Spleen (tissue), 11 donors: ENCODE results near the gene PRPH. TPM values are rescaled to one million over a fixed set of nuclear protein-coding genes. Genes with fewer than 3 reads are reported as not detected.

Experiments
- DNase-seq: peaks from one replicate; pipeline ENCODE4 v3.0.0-alpha.2; 2020
- H3K27ac ChIP-seq, 8 donors: fragments of 200-600 bp; sonication (generic) in 7 of 8; 1 replicate in 4 of 8; 2 replicates in 4 of 8; pipeline versions ENCODE4 v1.5.0 to v1.8.0; 2016 to 2021; ENCODE audit warnings: inconsistent platforms in 4 of 8, mild to moderate bottlenecking in 4 of 8, moderate library complexity in 1 of 8
- H3K27me3 ChIP-seq, 7 donors: fragments of 200-600 bp; sonication (generic) in 6 of 7; replicated peaks in 1 of 7; 1 replicate in 4 of 7; 2 replicates in 3 of 7; pipeline versions ENCODE4 v1.5.0 to v1.8.0; 2016 to 2021; ENCODE audit warnings: inconsistent platforms in 3 of 7, mild to moderate bottlenecking in 1 of 7
- H3K36me3 ChIP-seq, 6 donors: fragments of 200-600 bp; sonication (generic) in 5 of 6; 1 replicate in 4 of 6; 2 replicates in 2 of 6; pipeline versions ENCODE4 v1.5.0 to v1.8.0; 2016 to 2021; ENCODE audit warnings: inconsistent platforms in 2 of 6
- H3K4me1 ChIP-seq, 6 donors: fragments of 200-600 bp; sonication (generic) in 5 of 6; 1 replicate in 3 of 6; 2 replicates in 3 of 6; pipeline versions ENCODE4 v1.5.0 to v1.8.0; 2016 to 2021; ENCODE audit warnings: inconsistent platforms in 3 of 6
- H3K4me3 ChIP-seq, 8 donors: fragments of 200-600 bp; sonication (generic) in 7 of 8; 1 replicate in 4 of 8; 2 replicates in 4 of 8; pipeline versions ENCODE4 v1.5.0 to v1.8.0; 2016 to 2021; ENCODE audit warnings: inconsistent platforms in 4 of 8, mild to moderate bottlenecking in 4 of 8, moderate library complexity in 2 of 8
- H3K9me3 ChIP-seq, 8 donors: fragments of 200-600 bp; sonication (generic) in 7 of 8; 1 replicate in 4 of 8; 2 replicates in 4 of 8; pipeline versions ENCODE4 v1.5.0 to v1.8.0; 2016 to 2021; ENCODE audit warnings: inconsistent platforms in 4 of 8
- CTCF ChIP-seq, 11 experiments: fragments of 200-600 bp in 7 of 11; fragments of 450-650 bp in 4 of 11; sonication (generic) in 4 of 11; IDR thresholded peaks in 8 of 11; conservative IDR thresholded peaks in 3 of 11; 1 replicate in 7 of 11; 2 replicates in 4 of 11; pipeline versions ENCODE4 v1.4.0 to v1.8.0; 2016 to 2021; ENCODE audit warnings: antibody characterized with exemption in 11 of 11, inconsistent platforms in 4 of 11, mild to moderate bottlenecking in 1 of 11
- POLR2A ChIP-seq, 3 donors: fragments of 450-650 bp; IDR thresholded peaks; one replicate each; pipeline ENCODE4 v1.5.1; 2017; ENCODE audit warnings: antibody characterized with exemption in 3 of 3, mild to moderate bottlenecking in 1 of 3
- POLR2AphosphoS5 ChIP-seq, 3 donors: sonication (generic); formaldehyde crosslinking; IDR thresholded peaks; one replicate each; pipeline ENCODE4 v1.5.1; 2017; ENCODE audit warnings: antibody characterized with exemption in 3 of 3
- WGBS, 5 donors: extraction: QIAGEN DNeasy Blood & Tissue Kit in 3 of 5; methylation state at CpG; one replicate each; pipeline versions ENCODE4 v1.1.5 to v1.1.7; 2013 to 2018; 5-methylcytosine and 5-hydroxymethylcytosine counted together
- intact Hi-C: fragments of 100-400 bp; cut with DNase I; formaldehyde crosslinking; loops from one replicate; pipeline ENCODE4 v1.15.0; 2023; ENCODE audit warnings: low total_unique reads
- polyA plus RNA-seq, 3 donors: library from polyadenylated mRNA; stranded (reverse); fragments of 200-250 nt; gene quantifications; one replicate each; pipeline ENCODE4 v1.2.1, GENCODE V29; 2013
- total RNA-seq, 7 donors: library from RNA; depleted of rRNA in 3 of 7; stranded (reverse); fragments of >200 nt in 3 of 7; fragmentation: NEBNext Ultra II Directional in 4 of 7; extraction: Animal tissue kit (Norgen Biotek cat#: 25700) in 4 of 7; gene quantifications; one replicate each; pipeline versions ENCODE4 v1.1.0 to v1.2.1, GENCODE V29; 2016 to 2021
- donor health status: healthy with polysubstance abuse.
- donor health status: DM: no; HTN: no; CAD: no; lungs with moderate emphysema.
- donor health status: DM: no; HTN: no; CAD: no.
- donor health status: Bipolar disorder and iron deficiency.
- donor health status: healthy.
- donor health status: DM: no; HTN: no; CAD: no.
- donor health status: DM: yes; HTN: yes; CAD: no.

Gene PRPH
- total and polyA plus RNA-seq, 10 donors: 0.26 to 3.0 (median 1.0) TPM

- intact Hi-C loops: no loop called here
- Histone ChIP-seq H3K4me3 (peak overlapping the region in 7 of 8 donors; percentile 18 to 62 (median 25)), H3K4me1 (peaks cover 10 to 50% (median 34%) of the 10 kb centered on the region in 6 donors), H3K9me3 (no peaks in the 10 kb centered on the region), H3K36me3 (no peaks in the 10 kb centered on the region), H3K27me3 (peaks cover 17 to 90% (median 50%) of the 10 kb centered on the region in 7 donors), H3K27ac (no peak overlapping the region)
- WGBS, 5 donors: 17 to 25% (median 20%) methylated on average over 37 to 54 of the region's 54 CpGs
- TF ChIP-seq POLR2A (IDR thresholded peaks at IDR 0.05) (no peak), CTCF (IDR thresholded peaks at IDR 0.05 in 8 of 11, conservative IDR thresholded peaks at IDR 0.05 in 3 of 11) (peak in 10 of 11 experiments; percentile 11 to 80 (median 61)), POLR2AphosphoS5 (IDR thresholded peaks at IDR 0.05) (no peak)
- peak; percentile 86 for DNase-seq
Measured at GRCh38 chr12:49296034-49296835, 1.3 kb downstream of the PRPH start.

- Histone ChIP-seq H3K27me3 (peaks cover 17 to 89% (median 50%) of the 10 kb centered on the region in 7 donors), H3K27ac (no peak overlapping the region), H3K4me1 (peaks cover 10 to 50% (median 34%) of the 10 kb centered on the region in 6 donors), H3K36me3 (no peaks in the 10 kb centered on the region), H3K4me3 (peak overlapping the region; percentile 13 to 62 (median 24)), H3K9me3 (no peaks in the 10 kb centered on the region)
- no peak for TF ChIP-seq POLR2AphosphoS5 (IDR thresholded peaks at IDR 0.05)
- peak in 4 of 11 experiments; percentile 5 to 44 (median 24) for TF ChIP-seq CTCF (IDR thresholded peaks at IDR 0.05 in 8 of 11, conservative IDR thresholded peaks at IDR 0.05 in 3 of 11)
- intact Hi-C loops: no loop called here
- DNase-seq: peak; percentile 74
- WGBS, 5 donors: 4 to 6% (median 4%) methylated on average over 55 to 77 of the region's 77 CpGs
Measured at GRCh38 chr12:49296836-49297694, 2.1 kb downstream of the PRPH start.

GRCh38 chr12:49297695-49298060 is 2.7 kb downstream of the PRPH start:
- Histone ChIP-seq H3K4me1 (peaks cover 10 to 50% (median 33%) of the 10 kb centered on the region in 6 donors), H3K27ac (no peak overlapping the region), H3K9me3 (no peaks in the 10 kb centered on the region), H3K27me3 (peaks cover 17 to 95% (median 50%) of the 10 kb centered on the region in 7 donors), H3K36me3 (no peaks in the 10 kb centered on the region), H3K4me3 (peak overlapping the region in 4 of 8 donors; percentile 19 to 62 (median 28))
- 17 to 28% (median 24%) methylated on average over 8 of the region's 8 CpGs for WGBS, 5 donors
- DNase-seq: peak; percentile 47
- TF ChIP-seq POLR2A (IDR thresholded peaks at IDR 0.05) (no peak), CTCF (IDR thresholded peaks at IDR 0.05 in 8 of 11, conservative IDR thresholded peaks at IDR 0.05 in 3 of 11) (no peak), POLR2AphosphoS5 (IDR thresholded peaks at IDR 0.05) (no peak)
- intact Hi-C loops: no loop called here
